Stomach (tissue), 4 donors: ENCODE measurements around the gene COMMD9.

ENCODE experiments used
- EP300 ChIP-seq: sonication (generic); formaldehyde crosslinking; IDR thresholded peaks from one replicate; pipeline ENCODE4 v1.6.1; 2017; ENCODE audit warnings: antibody characterized with exemption
- POLR2AphosphoS5 ChIP-seq, 3 donors: sonication (generic); formaldehyde crosslinking; IDR thresholded peaks; one replicate each; pipeline ENCODE4 v1.6.1; 2016; ENCODE audit warnings: antibody characterized with exemption in 3 of 3
- TF ChIP-seq, protein P1 (sequence below), 7 experiments: fragments of 450-650 bp in 4 of 7; fragments of 200-600 bp in 3 of 7; sonication (generic) in 3 of 7; IDR thresholded peaks; one replicate each; pipeline ENCODE4 v1.5.1; 2016 to 2019; ENCODE audit warnings: antibody characterized with exemption in 7 of 7, control low read depth in 2 of 7, mild to moderate bottlenecking in 1 of 7

DNA sequence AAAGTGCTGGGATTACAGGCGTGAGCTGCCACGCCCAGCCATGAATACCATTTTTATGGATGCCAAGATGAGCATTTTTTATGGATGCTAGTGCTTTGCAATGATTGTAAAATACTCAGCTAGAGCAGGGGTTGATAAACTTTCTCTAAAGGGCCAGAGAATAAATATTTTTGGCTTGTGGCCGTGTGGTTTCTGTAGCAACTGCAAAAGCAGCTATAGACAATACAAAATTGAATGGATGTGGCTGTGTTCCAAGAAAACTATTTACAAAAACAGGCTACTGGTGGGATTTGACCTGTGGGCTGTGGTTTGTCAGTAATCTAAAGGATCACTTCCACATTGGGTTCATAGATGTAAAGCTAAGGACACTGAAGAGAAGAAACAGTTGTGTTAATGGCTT lies 56.0 kb downstream of the COMMD9 start:
- TF ChIP-seq, protein P1, sequence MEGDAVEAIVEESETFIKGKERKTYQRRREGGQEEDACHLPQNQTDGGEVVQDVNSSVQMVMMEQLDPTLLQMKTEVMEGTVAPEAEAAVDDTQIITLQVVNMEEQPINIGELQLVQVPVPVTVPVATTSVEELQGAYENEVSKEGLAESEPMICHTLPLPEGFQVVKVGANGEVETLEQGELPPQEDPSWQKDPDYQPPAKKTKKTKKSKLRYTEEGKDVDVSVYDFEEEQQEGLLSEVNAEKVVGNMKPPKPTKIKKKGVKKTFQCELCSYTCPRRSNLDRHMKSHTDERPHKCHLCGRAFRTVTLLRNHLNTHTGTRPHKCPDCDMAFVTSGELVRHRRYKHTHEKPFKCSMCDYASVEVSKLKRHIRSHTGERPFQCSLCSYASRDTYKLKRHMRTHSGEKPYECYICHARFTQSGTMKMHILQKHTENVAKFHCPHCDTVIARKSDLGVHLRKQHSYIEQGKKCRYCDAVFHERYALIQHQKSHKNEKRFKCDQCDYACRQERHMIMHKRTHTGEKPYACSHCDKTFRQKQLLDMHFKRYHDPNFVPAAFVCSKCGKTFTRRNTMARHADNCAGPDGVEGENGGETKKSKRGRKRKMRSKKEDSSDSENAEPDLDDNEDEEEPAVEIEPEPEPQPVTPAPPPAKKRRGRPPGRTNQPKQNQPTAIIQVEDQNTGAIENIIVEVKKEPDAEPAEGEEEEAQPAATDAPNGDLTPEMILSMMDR (IDR thresholded peaks at IDR 0.05) = no peak
- TF ChIP-seq EP300 (no peak), POLR2AphosphoS5 (IDR thresholded peaks at IDR 0.05) (no peak)
